Neuron (in vitro differentiated cells): ENCODE data around the gene ACP6.
"Not testable (repeated sequence)": the region's sequence is repeated elsewhere in the genome, so short reads cannot be mapped to it uniquely, and the experiment has no call there.

ENCODE experiments used
- H2AFZ ChIP-seq: one replicate; pipeline ENCODE4 v1.6.1; 2013; ENCODE audit warnings: low read depth, mild to moderate bottlenecking, inconsistent platforms, low read length, moderate library complexity
- H3K27me3 ChIP-seq: one replicate; pipeline ENCODE4 v1.6.1; 2013; ENCODE audit warnings: low read length; ENCODE audit not compliant: insufficient read depth
- H3K36me3 ChIP-seq: one replicate; pipeline ENCODE4 v1.6.1; 2013; ENCODE audit warnings: low read length; ENCODE audit not compliant: insufficient read depth
- H3K4me1 ChIP-seq: one replicate; pipeline ENCODE4 v1.6.1; 2013; ENCODE audit warnings: low read length; ENCODE audit not compliant: insufficient read depth
- H3K4me3 ChIP-seq: 2 replicates; pipeline ENCODE4 v1.5.1; 2013; ENCODE audit warnings: mild to moderate bottlenecking, low read length, moderate library complexity
- H3K9me3 ChIP-seq: one replicate; pipeline ENCODE4 v1.6.1; 2013; ENCODE audit warnings: low read length

Gene ACP6

DNA sequence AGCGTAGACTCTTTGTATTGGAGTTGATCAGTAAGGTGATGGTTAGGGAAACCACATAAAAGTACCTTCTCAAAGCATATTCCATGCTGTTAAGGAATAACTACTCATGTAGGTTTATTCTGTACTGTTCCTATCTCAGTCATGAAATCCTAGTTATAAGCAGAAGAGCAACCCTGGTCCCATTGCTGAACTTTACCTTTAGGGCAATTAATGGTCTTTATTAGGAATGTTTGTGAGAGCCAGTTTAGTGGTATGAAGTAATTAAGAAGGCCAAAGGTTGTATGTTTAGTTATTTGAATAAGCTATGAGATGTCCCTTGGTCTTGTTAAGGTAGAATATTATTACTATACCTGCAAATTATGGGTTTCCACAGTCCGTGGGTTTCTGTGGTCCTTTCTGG lies 44.0 kb downstream of the ACP6 start:
- Histone ChIP-seq H3K27me3 (no peaks in the 10 kb centered on the region), H3K9me3 (no peaks in the 10 kb centered on the region), H3K36me3 (peaks cover 42% of the 10 kb centered on the region), H2AFZ (no peak overlapping the region), H3K4me1 (no peaks in the 10 kb centered on the region), H3K4me3 (no peak overlapping the region)

- Histone ChIP-seq H3K36me3 (peaks cover 50% of the 10 kb centered on the region), H3K9me3 (no peaks in the 10 kb centered on the region), H3K4me3 (no peak overlapping the region), H3K4me1 (no peaks in the 10 kb centered on the region), H2AFZ (no peak overlapping the region), H3K27me3 (no peaks in the 10 kb centered on the region)
These were observed 44.8 kb downstream of the ACP6 start for GRCh38 chr1:147625362-147625995.

DNA sequence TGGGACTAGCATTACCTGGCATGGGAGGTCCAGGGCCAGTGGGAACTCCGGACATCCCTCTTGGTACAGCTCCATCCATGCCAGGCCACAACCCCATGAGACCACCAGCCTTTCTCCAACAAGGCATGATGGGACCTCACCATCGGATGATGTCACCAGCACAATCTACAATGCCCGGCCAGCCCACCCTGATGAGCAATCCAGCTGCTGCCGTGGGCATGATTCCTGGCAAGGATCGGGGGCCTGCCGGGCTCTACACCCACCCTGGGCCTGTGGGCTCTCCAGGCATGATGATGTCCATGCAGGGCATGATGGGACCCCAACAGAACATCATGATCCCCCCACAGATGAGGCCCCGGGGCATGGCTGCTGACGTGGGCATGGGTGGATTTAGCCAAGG lies 45.8 kb downstream of the ACP6 start:
- peaks cover 59% of the 10 kb centered on the region for H3K36me3 ChIP-seq
- no peak overlapping the region for H3K4me3 ChIP-seq
- H2AFZ ChIP-seq: no peak overlapping the region
- no peaks in the 10 kb centered on the region for H3K9me3 ChIP-seq
- no peaks in the 10 kb centered on the region for H3K27me3 ChIP-seq
- no peaks in the 10 kb centered on the region for H3K4me1 ChIP-seq

GRCh38 chr1:147624011-147624410 lies 46.3 kb downstream of the ACP6 start:
- H3K4me1 ChIP-seq: no peaks in the 10 kb centered on the region
- H3K36me3 ChIP-seq: peaks cover 65% of the 10 kb centered on the region
- no peak overlapping the region for H3K4me3 ChIP-seq
- no peak overlapping the region for H2AFZ ChIP-seq
- H3K9me3 ChIP-seq: no peaks in the 10 kb centered on the region
- no peaks in the 10 kb centered on the region for H3K27me3 ChIP-seq

- Histone ChIP-seq H3K4me3 (no peak overlapping the region), H3K4me1 (no peaks in the 10 kb centered on the region), H2AFZ (no peak overlapping the region), H3K27me3 (no peaks in the 10 kb centered on the region), H3K36me3 (peaks cover 77% of the 10 kb centered on the region), H3K9me3 (no peaks in the 10 kb centered on the region)
These were observed 47.6 kb downstream of the ACP6 start for GRCh38 chr1:147622731-147623130.

GRCh38 chr1:147620543-147620942 lies 49.8 kb downstream of the ACP6 start:
- Histone ChIP-seq H3K4me3 (no peak overlapping the region), H3K9me3 (no peaks in the 10 kb centered on the region), H3K36me3 (peaks cover 87% of the 10 kb centered on the region), H3K4me1 (no peaks in the 10 kb centered on the region), H2AFZ (no peak overlapping the region), H3K27me3 (no peaks in the 10 kb centered on the region)

DNA sequence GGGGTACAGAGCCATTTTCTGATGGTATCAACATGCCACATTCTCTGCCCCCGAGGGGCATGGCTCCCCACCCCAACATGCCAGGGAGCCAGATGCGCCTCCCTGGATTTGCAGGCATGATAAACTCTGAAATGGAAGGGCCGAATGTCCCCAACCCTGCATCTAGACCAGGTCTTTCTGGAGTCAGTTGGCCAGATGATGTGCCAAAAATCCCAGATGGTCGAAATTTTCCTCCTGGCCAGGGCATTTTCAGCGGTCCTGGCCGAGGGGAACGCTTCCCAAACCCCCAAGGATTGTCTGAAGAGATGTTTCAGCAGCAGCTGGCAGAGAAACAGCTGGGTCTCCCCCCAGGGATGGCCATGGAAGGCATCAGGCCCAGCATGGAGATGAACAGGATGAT lies 50.6 kb downstream of the ACP6 start:
- Histone ChIP-seq H3K27me3 (no peaks in the 10 kb centered on the region), H3K4me3 (no peak overlapping the region), H3K9me3 (no peaks in the 10 kb centered on the region), H2AFZ (no peak overlapping the region), H3K36me3 (peaks cover 91% of the 10 kb centered on the region), H3K4me1 (no peaks in the 10 kb centered on the region)

- H3K36me3 ChIP-seq: peaks cover 91% of the 10 kb centered on the region
- no peaks in the 10 kb centered on the region for H3K27me3 ChIP-seq
- H3K4me3 ChIP-seq: no peak overlapping the region
- no peak overlapping the region for H2AFZ ChIP-seq
- H3K9me3 ChIP-seq: no peaks in the 10 kb centered on the region
- H3K4me1 ChIP-seq: no peaks in the 10 kb centered on the region
These were observed 51.6 kb downstream of the ACP6 start for GRCh38 chr1:147618771-147619170.

GRCh38 chr1:147618077-147618569 lies 52.2 kb downstream of the ACP6 start:
- H3K4me3 ChIP-seq: no peak overlapping the region
- no peaks in the 10 kb centered on the region for H3K4me1 ChIP-seq
- H3K36me3 ChIP-seq: peaks cover 94% of the 10 kb centered on the region
- H2AFZ ChIP-seq: no peak overlapping the region
- H3K9me3 ChIP-seq: no peaks in the 10 kb centered on the region
- no peaks in the 10 kb centered on the region for H3K27me3 ChIP-seq

DNA sequence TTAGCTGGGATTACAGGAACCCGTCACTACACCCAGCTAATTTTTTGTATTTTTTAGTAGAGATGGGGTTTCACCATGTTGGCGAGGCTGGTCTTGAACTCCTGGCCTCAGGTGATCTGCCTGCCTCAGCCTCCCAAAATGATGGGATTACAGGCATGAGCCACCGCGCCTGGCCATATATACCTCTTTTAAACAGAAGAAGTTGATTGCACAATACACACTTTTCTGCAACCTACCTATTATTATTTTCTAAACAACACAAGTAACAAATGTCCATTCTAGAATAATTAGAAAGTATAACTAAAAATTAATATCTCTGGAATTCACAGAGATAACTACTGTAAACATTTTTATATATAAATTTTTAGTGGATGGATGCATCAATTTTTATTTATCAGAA lies 55.4 kb downstream of the ACP6 start:
- H3K4me3 ChIP-seq, H2AFZ ChIP-seq, H3K9me3 ChIP-seq, H3K4me1 ChIP-seq, H3K27me3 ChIP-seq: not testable (repeated sequence)
- H3K36me3 ChIP-seq: peaks cover 91% of the 10 kb centered on the region

DNA sequence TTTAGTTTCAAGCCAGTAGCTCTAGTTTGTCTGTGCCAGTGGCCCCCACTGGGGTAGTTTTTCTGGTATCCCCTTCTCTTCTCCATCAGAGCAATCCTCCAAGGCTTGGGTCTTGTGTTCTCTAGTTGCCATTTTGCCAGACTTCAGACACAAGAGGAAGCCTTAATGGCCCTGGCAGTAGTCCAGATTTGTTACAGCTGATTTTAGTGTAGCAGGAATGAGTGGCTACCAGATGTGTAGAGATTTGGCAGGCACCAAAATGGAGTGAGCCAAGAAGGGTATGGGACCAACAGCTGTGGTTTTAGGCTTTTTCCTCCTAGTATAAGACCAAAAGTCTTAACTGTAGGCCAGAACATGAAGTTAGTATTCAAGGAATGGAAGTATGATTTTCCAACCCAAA lies 56.8 kb downstream of the ACP6 start:
- no peak overlapping the region for H2AFZ ChIP-seq
- H3K9me3 ChIP-seq: no peaks in the 10 kb centered on the region
- no peak overlapping the region for H3K4me3 ChIP-seq
- no peaks in the 10 kb centered on the region for H3K27me3 ChIP-seq
- peaks cover 89% of the 10 kb centered on the region for H3K36me3 ChIP-seq
- H3K4me1 ChIP-seq: no peaks in the 10 kb centered on the region

GRCh38 chr1:147612366-147612765 lies 58.0 kb downstream of the ACP6 start:
- Histone ChIP-seq H2AFZ (no peak overlapping the region), H3K4me3 (no peak overlapping the region), H3K36me3 (peaks cover 88% of the 10 kb centered on the region), H3K27me3 (no peaks in the 10 kb centered on the region), H3K9me3 (no peaks in the 10 kb centered on the region), H3K4me1 (no peaks in the 10 kb centered on the region)

DNA sequence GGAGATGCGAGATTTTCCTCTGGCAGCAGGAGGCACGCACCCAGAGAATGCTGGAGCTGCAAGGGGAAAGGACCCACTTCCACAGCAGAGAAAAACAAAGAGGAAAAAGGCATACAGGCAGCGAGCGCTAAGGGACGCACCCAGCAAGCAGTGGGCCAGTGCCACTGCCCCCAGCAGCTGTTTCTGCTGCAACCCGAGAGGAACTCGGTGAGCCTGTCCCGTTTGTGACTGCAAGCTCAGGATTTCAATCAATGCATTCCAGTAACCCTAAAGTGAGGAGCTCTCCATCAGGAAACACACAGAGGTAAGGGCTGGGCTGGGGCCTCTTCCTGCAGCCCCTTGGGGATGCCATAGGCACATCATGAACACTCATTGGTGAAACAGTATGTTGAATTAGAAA lies 58.7 kb downstream of the ACP6 start:
- Histone ChIP-seq H3K9me3 (no peaks in the 10 kb centered on the region), H3K36me3 (peaks cover 88% of the 10 kb centered on the region), H2AFZ (no peak overlapping the region), H3K27me3 (no peaks in the 10 kb centered on the region), H3K4me3 (no peak overlapping the region), H3K4me1 (no peaks in the 10 kb centered on the region)

DNA sequence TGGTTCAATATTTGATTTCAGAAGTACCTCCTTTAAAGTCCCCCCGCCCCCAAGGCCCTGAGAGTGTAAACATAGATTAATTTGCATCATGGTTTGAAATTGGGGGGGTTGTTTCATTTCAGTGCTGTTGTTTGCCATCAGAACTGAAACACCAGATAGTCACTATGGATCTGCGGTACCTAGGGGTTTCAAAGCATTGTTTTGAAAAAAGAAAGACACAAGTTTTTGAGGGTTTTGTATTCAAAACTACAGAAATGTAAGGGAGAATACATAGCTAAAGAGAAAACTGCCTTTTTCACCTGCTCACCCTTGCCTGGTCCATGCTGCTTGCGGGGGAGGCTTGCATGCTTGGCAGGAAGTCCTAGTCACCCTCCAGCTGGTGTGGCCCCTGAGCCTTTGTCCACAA lies 59.3 kb downstream of the ACP6 start:
- no peak overlapping the region for H3K4me3 ChIP-seq
- no peaks in the 10 kb centered on the region for H3K4me1 ChIP-seq
- no peak overlapping the region for H2AFZ ChIP-seq
- no peaks in the 10 kb centered on the region for H3K9me3 ChIP-seq
- peaks cover 92% of the 10 kb centered on the region for H3K36me3 ChIP-seq
- no peaks in the 10 kb centered on the region for H3K27me3 ChIP-seq
